H1 (cell line): ENCODE data around the gene SCRG1. TPM values are rescaled to one million over a fixed set of nuclear protein-coding genes. Genes with fewer than 3 reads are reported as not detected.

Experiments used
- CTCF ChIA-PET: fragments of 300-600 bp; sonication (Branson Sonifier 250); formaldehyde crosslinking; loops from one replicate; lab custom pipeline; 2021; ENCODE audit not compliant: partially characterized antibody; lab: Charles Lee
- POLR2A ChIA-PET: fragments of 300-600 bp; sonication (Branson Sonifier 250); formaldehyde crosslinking; loops from one replicate; lab custom pipeline; 2021; ENCODE audit warnings: inconsistent platforms; ENCODE audit not compliant: partially characterized antibody; lab: Charles Lee
- DNase-seq, 2 experiments: peaks; one replicate each; pipeline versions ENCODE4 v3.0.0 to v3.0.0-alpha.2; 2010 to 2022; ENCODE audit warnings: low spot score in 2 of 2, low read depth in 1 of 2, mixed read lengths in 1 of 2
- FAIRE-seq: peaks from 2 replicates; lab custom pipeline; 2011; peaks lifted over from hg19 to GRCh38; lab: Jason Lieb, UNC
- H2AFZ ChIP-seq: 2 replicates; pipeline ENCODE4 v1.8.1; 2012; ENCODE audit warnings: low read length, inconsistent platforms
- H2AK5ac ChIP-seq: 2 replicates; pipeline ENCODE4 v1.6.1; 2013; ENCODE audit warnings: low read depth, low read length
- H2BK120ac ChIP-seq: replicated peaks from 2 replicates; pipeline ENCODE3; 2013; ENCODE audit warnings: low read depth, low read length, inconsistent platforms
- H2BK12ac ChIP-seq: 2 replicates; pipeline ENCODE4 v1.6.1; 2013; ENCODE audit warnings: low read depth, low read length
- H2BK15ac ChIP-seq: 2 replicates; pipeline ENCODE4 v1.6.1; 2013; ENCODE audit warnings: low read length
- H2BK20ac ChIP-seq: 2 replicates; pipeline ENCODE4 v1.6.1; 2013; ENCODE audit warnings: low read length
- H2BK5ac ChIP-seq: 2 replicates; pipeline ENCODE4 v1.6.1; 2013; ENCODE audit warnings: low read depth, low read length
- H3K14ac ChIP-seq: 2 replicates; pipeline ENCODE4 v1.6.1; 2013; ENCODE audit warnings: inconsistent platforms; ENCODE audit not compliant: insufficient read length
- H3K18ac ChIP-seq: 2 replicates; pipeline ENCODE4 v1.6.1; 2013; ENCODE audit warnings: low read length; ENCODE audit errors: extremely low read depth
- H3K23ac ChIP-seq: 2 replicates; pipeline ENCODE4 v1.6.1; 2013; ENCODE audit warnings: inconsistent platforms; ENCODE audit not compliant: insufficient read length
- H3K23me2 ChIP-seq: 2 replicates; pipeline ENCODE4 v1.6.1; 2013; ENCODE audit warnings: low read depth, low read length
- H3K27ac ChIP-seq: 2 replicates; pipeline ENCODE4 v1.6.1; 2011; ENCODE audit warnings: low read depth, low read length, inconsistent platforms
- H3K27me3 ChIP-seq, 4 experiments: replicated peaks in 1 of 4; 1 replicate in 1 of 4; 2 replicates in 3 of 4; pipeline versions ENCODE4 v1.6.1 to v1.8.1; 2011 to 2013; ENCODE audit warnings: low read length in 3 of 4, mild to moderate bottlenecking in 3 of 4, inconsistent platforms in 2 of 4, mixed read lengths in 2 of 4, moderate library complexity in 1 of 4; ENCODE audit not compliant: control insufficient read depth in 3 of 4, insufficient read depth in 3 of 4; ENCODE audit errors: extremely low read depth in 1 of 4
- H3K36me3 ChIP-seq, 4 experiments: 2 replicates each; pipeline versions ENCODE4 v1.6.1 to v1.8.1; 2011 to 2013; ENCODE audit warnings: mild to moderate bottlenecking in 4 of 4, low read length in 3 of 4, moderate library complexity in 2 of 4, control low read depth in 1 of 4, inconsistent platforms in 1 of 4; ENCODE audit not compliant: insufficient read depth in 4 of 4, control insufficient read depth in 2 of 4
- H3K4ac ChIP-seq: replicated peaks from 2 replicates; pipeline ENCODE3; 2013; ENCODE audit warnings: low read length, low read depth, mixed read lengths, inconsistent platforms; ENCODE audit not compliant: insufficient read length
- H3K4me1 ChIP-seq, 4 experiments: replicated peaks in 1 of 4; 1 replicate in 1 of 4; 2 replicates in 3 of 4; pipeline versions ENCODE4 v1.6.1 to v1.8.1; 2011 to 2013; ENCODE audit warnings: low read length in 3 of 4, inconsistent platforms in 2 of 4, mixed read lengths in 1 of 4; ENCODE audit not compliant: insufficient read depth in 4 of 4, control insufficient read depth in 3 of 4
- H3K4me2 ChIP-seq, 2 experiments: 2 replicates each; pipeline versions ENCODE4 v1.6.1 to v1.8.1; 2011 to 2013; ENCODE audit warnings: low read depth in 2 of 2, low read length in 2 of 2, control low read depth in 1 of 2, inconsistent platforms in 1 of 2, mild to moderate bottlenecking in 1 of 2; ENCODE audit not compliant: insufficient read depth in 1 of 2
- H3K4me3 ChIP-seq, 4 experiments: fragments of 200-600, 300-600 bp in 1 of 4; sonication (generic), shearing (Covaris generic), sonication (Bioruptor Twin) in 1 of 4; 2 replicates each; pipeline versions ENCODE4 v1.5.1 to v1.8.1; 2011 to 2016; ENCODE audit warnings: low read length in 4 of 4, low read depth in 3 of 4, control low read depth in 2 of 4, inconsistent platforms in 2 of 4, mild to moderate bottlenecking in 2 of 4, mixed read lengths in 1 of 4, moderate library complexity in 1 of 4; ENCODE audit not compliant: insufficient read depth in 2 of 4; ENCODE audit errors: extremely low read depth in 1 of 4
- H3K56ac ChIP-seq: replicated peaks from 2 replicates; pipeline ENCODE3; 2013; ENCODE audit warnings: low read depth, mild to moderate bottlenecking, mixed read lengths, low read length, inconsistent platforms; ENCODE audit not compliant: insufficient read length
- H3K79me1 ChIP-seq: 2 replicates; pipeline ENCODE4 v1.6.1; 2013; ENCODE audit warnings: low read depth, low read length, control low read depth
- H3K79me2 ChIP-seq, 2 experiments: 2 replicates each; pipeline versions ENCODE4 v1.6.1 to v1.8.1; 2012 to 2013; ENCODE audit warnings: low read length in 2 of 2, mild to moderate bottlenecking in 2 of 2, inconsistent platforms in 1 of 2; ENCODE audit not compliant: insufficient read depth in 2 of 2, control insufficient read depth in 1 of 2
- H3K9ac ChIP-seq, 4 experiments: replicated peaks in 1 of 4; 1 replicate in 1 of 4; 2 replicates in 3 of 4; pipeline versions ENCODE4 v1.6.1 to v1.8.1; 2011 to 2013; ENCODE audit warnings: low read depth in 3 of 4, low read length in 3 of 4, control low read depth in 2 of 4, mild to moderate bottlenecking in 2 of 4, moderate library complexity in 2 of 4, inconsistent platforms in 1 of 4; ENCODE audit errors: extremely low read depth in 1 of 4
- H3K9me3 ChIP-seq, 2 experiments: 2 replicates each; pipeline versions ENCODE4 v1.6.1 to v1.8.1; 2012 to 2013; ENCODE audit warnings: mild to moderate bottlenecking in 2 of 2, moderate library complexity in 2 of 2, control low read depth in 1 of 2, inconsistent platforms in 1 of 2, low read depth in 1 of 2, low read length in 1 of 2, mixed read lengths in 1 of 2; ENCODE audit not compliant: insufficient read depth in 2 of 2
- H4K20me1 ChIP-seq, 2 experiments: replicated peaks in 1 of 2; 2 replicates each; pipeline versions ENCODE3 to v1.8.1; 2011 to 2013; ENCODE audit warnings: inconsistent platforms in 2 of 2, low read length in 2 of 2, mild to moderate bottlenecking in 1 of 2; ENCODE audit not compliant: insufficient read depth in 2 of 2, control insufficient read depth in 1 of 2
- H4K5ac ChIP-seq: 2 replicates; pipeline ENCODE4 v1.6.1; 2013; ENCODE audit warnings: low read length, low read depth, mixed read lengths, inconsistent platforms; ENCODE audit not compliant: insufficient read length
- H4K8ac ChIP-seq: 2 replicates; pipeline ENCODE4 v1.8.0; 2013; ENCODE audit warnings: mild to moderate bottlenecking, moderate library complexity, low read length, inconsistent platforms; ENCODE audit not compliant: insufficient read depth; ENCODE audit errors: extremely low read depth
- H4K91ac ChIP-seq: replicated peaks from 2 replicates; pipeline ENCODE3; 2013; ENCODE audit warnings: low read length, mixed read lengths, inconsistent platforms; ENCODE audit not compliant: insufficient read length
- CBX5 ChIP-seq: fragments of 300-800, 300-1000 bp; sonication (generic); IDR thresholded peaks from 2 replicates; pipeline ENCODE4 v1.7.1; 2016; ENCODE audit warnings: antibody characterized with exemption, low read length, low read depth
- CHD1 ChIP-seq: IDR thresholded peaks from 2 replicates; pipeline ENCODE4 v1.6.1; 2012; ENCODE audit warnings: low read depth, low read length, improper control_type of control experiment
- CHD2 ChIP-seq: IDR thresholded peaks from 2 replicates; pipeline ENCODE4 v1.6.1; 2012; ENCODE audit warnings: low read length, improper control_type of control experiment
- CTBP2 ChIP-seq: IDR thresholded peaks from 2 replicates; pipeline ENCODE4 v1.7.0; 2011; ENCODE audit warnings: borderline replicate concordance, mild to moderate bottlenecking, moderate library complexity, mixed read lengths, low read length; ENCODE audit not compliant: insufficient read depth, insufficient read length
- EP300 ChIP-seq, 2 experiments: IDR thresholded peaks; 1 replicate in 1 of 2; 2 replicates in 1 of 2; pipeline ENCODE4 v1.6.1; 2011 to 2012; ENCODE audit warnings: low read depth in 2 of 2, low read length in 2 of 2, mild to moderate bottlenecking in 2 of 2, borderline replicate concordance in 1 of 2, inconsistent platforms in 1 of 2, moderate library complexity in 1 of 2
- EZH2 ChIP-seq: fragments of 200-600 bp; sonication (generic); IDR thresholded peaks from 2 replicates; pipeline ENCODE4 v1.7.1; 2012; ENCODE audit warnings: low read depth, mild to moderate bottlenecking, moderate library complexity, low read length, inconsistent platforms; ENCODE audit not compliant: severe bottlenecking
- JUND ChIP-seq: IDR thresholded peaks from 2 replicates; pipeline ENCODE4 v1.6.1; 2011; ENCODE audit warnings: mild to moderate bottlenecking, improper control_type of control experiment, low read length
- MAFK ChIP-seq: IDR thresholded peaks from 2 replicates; pipeline ENCODE4 v1.6.1; 2012; ENCODE audit warnings: low read depth, mild to moderate bottlenecking, improper control_type of control experiment, low read length
- RFX5 ChIP-seq: IDR thresholded peaks from 2 replicates; pipeline ENCODE4 v1.6.1; 2011; ENCODE audit warnings: low read depth, low read length, improper control_type of control experiment, borderline replicate concordance
- SIN3A ChIP-seq, 2 experiments: IDR thresholded peaks in 1 of 2; conservative IDR thresholded peaks in 1 of 2; 2 replicates each; pipeline ENCODE4 v1.6.1; 2011 to 2012; ENCODE audit warnings: low read length in 2 of 2, improper control_type of control experiment in 1 of 2, low read depth in 1 of 2, mild to moderate bottlenecking in 1 of 2
- TAF7 ChIP-seq: optimal IDR thresholded peaks from 2 replicates; pipeline ENCODE3; 2011; ENCODE audit warnings: low read depth, mild to moderate bottlenecking, inconsistent platforms, low read length, moderate library complexity, borderline replicate concordance
- TBP ChIP-seq: IDR thresholded peaks from 2 replicates; pipeline ENCODE4 v1.6.1; 2011; ENCODE audit warnings: low read depth, low read length, improper control_type of control experiment
- TEAD4 ChIP-seq: IDR thresholded peaks from 2 replicates; pipeline ENCODE4 v1.6.1; 2012; ENCODE audit warnings: low read depth, low read length, inconsistent platforms, mixed read lengths
- WGBS, 2 experiments: shearing (Covaris generic) in 1 of 2; methylation state at CpG; one replicate each; pipeline versions ENCODE4 v1.1.6 to v1.1.7; 2013 to 2015; ENCODE audit warnings: low lambda C conversion rate in 2 of 2, mixed read lengths in 2 of 2, inconsistent platforms in 1 of 2, low coverage in 1 of 2, missing lambda C conversion rate in 1 of 2; ENCODE audit not compliant: insufficient replicate concordance in 2 of 2, insufficient coverage in 1 of 2, insufficient read length in 1 of 2; ENCODE audit errors: extremely low coverage in 1 of 2, missing lambda C conversion rate in 1 of 2; 5-methylcytosine and 5-hydroxymethylcytosine counted together
- polyA plus RNA-seq, 7 experiments: library from polyadenylated mRNA; depleted of rRNA in 3 of 7; stranded (reverse) in 5 of 7; unstranded in 2 of 7; fragments of >200 nt in 5 of 7; fragments of 200-250 nt in 2 of 7; gene quantifications; 1 replicate in 5 of 7; 2 replicates in 1 of 7; 4 replicates in 1 of 7; pipeline versions ENCODE4 v1.2.1 to v1.2.3, GENCODE V29; 2011 to 2013; ENCODE audit warnings: missing spikeins in 2 of 7, mixed read lengths in 2 of 7
- total RNA-seq: library from RNA; stranded (reverse); fragmentation: NEBNext Ultra II Directional; extraction: Animal tissue kit (Norgen Biotek cat#: 25700); gene quantifications from 2 replicates; pipeline ENCODE4 v1.2.1, GENCODE V29; 2021

SCRG1 gene
- total and polyA plus RNA-seq, 2 of the 8 experiments (the other 6 are each of a cell fraction or from before 2014, with no cell fraction given): not detected

DNA sequence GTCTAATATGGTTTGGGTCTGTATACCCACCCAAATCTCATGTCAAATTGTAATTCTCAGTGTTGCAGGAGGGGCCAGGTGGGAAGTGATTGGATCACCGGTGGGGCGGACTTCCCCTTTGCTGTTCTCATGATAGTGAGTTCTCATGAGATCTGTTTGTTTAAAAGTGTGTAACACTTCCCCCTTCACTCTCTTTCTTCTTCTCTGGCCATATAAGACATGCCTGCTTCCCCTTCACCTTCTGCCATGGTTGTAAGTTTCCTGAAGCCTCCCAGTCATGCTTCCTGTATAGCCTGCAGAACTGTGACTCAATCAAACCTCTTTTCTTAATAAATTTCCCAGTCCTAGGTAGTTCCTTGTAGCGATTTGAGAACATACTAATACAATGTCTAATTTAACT, 19.7 kb upstream of the SCRG1 start:
- no peak overlapping the region for H4K91ac ChIP-seq
- H3K4me2 ChIP-seq: no peak overlapping the region
- CTCF ChIA-PET: interaction anchor here (0.7 to 5.6 kb wide), 19 partner anchors 10 to 406 kb away, joined by 3 to 43 read pairs (median 5); partner anchors contain the start of genes SAP30 and SCRG1
- no peaks in the 10 kb centered on the region for H3K79me1 ChIP-seq
- H3K79me2 ChIP-seq: no peaks in the 10 kb centered on the region
- H3K4ac ChIP-seq: no peak overlapping the region
- no peak overlapping the region for H3K56ac ChIP-seq
- H3K27ac ChIP-seq: no peak overlapping the region
- peaks cover 3% of the 10 kb centered on the region; the same call in 1 of the 2 replicates for H3K23me2 ChIP-seq
- no peak overlapping the region for H4K8ac ChIP-seq
- H2AK5ac ChIP-seq: no peak overlapping the region
- POLR2A ChIA-PET: interaction anchor here (1.0 kb wide), 1 partner anchor 84 kb away, joined by 3 read pairs; the partner anchor contains the start of gene HMGB2
- no peak overlapping the region for H2AFZ ChIP-seq
- no peak overlapping the region for H3K18ac ChIP-seq
- no peak overlapping the region for H2BK12ac ChIP-seq
- no peak overlapping the region for H4K5ac ChIP-seq
- H2BK15ac ChIP-seq: no peak overlapping the region
- 94% methylated on average over 3 of the region's 3 CpGs; no CpG with 5 or more reads in 1 of the 2 experiments for WGBS, 2 experiments
- peaks cover 0 to 3% of the 10 kb centered on the region in 2 experiments for H4K20me1 ChIP-seq
- no peak overlapping the region for H3K23ac ChIP-seq
- H3K4me3 ChIP-seq: no peak overlapping the region
- no peaks in the 10 kb centered on the region for H3K27me3 ChIP-seq
- no peaks in the 10 kb centered on the region for H3K4me1 ChIP-seq
- H2BK5ac ChIP-seq: no peak overlapping the region
- DNase-seq (no peak), FAIRE-seq (no peak)
- H3K9ac ChIP-seq: no peak overlapping the region
- no peak overlapping the region for H2BK20ac ChIP-seq
- H3K9me3 ChIP-seq: no peaks in the 10 kb centered on the region
- no peaks in the 10 kb centered on the region for H3K36me3 ChIP-seq
- no peak overlapping the region for H3K14ac ChIP-seq
- no peak overlapping the region for H2BK120ac ChIP-seq
- TF ChIP-seq JUND: no peak
- TF ChIP-seq CTBP2: no peak
- no peak for TF ChIP-seq TEAD4
- no peak for TF ChIP-seq MAFK
- no peak for TF ChIP-seq CHD1
- no peak for TF ChIP-seq CHD2
- no peak for TF ChIP-seq SIN3A (conservative IDR thresholded peaks at IDR 0.05 in 1 of 2, IDR thresholded peaks at IDR 0.05 in 1 of 2; ENCODE audit: low read depth in 1 of 2, low read length in 2 of 2)
- no peak for TF ChIP-seq RFX5
- no peak for TF ChIP-seq TBP
- TF ChIP-seq CBX5: no peak
- no peak for TF ChIP-seq EP300 (IDR thresholded peaks at IDR 0.05; ENCODE audit: borderline replicate concordance in 1 of 2, low read depth in 2 of 2, low read length in 2 of 2)
- no peak for TF ChIP-seq EZH2
- TF ChIP-seq TAF7: no peak
